ENCODE data around the gene ADAR.
A peak's percentile ranks its signal among the peaks of the same experiment; 100 is the strongest.

Gene ADAR

GRCh38 chr1:154557248-154557938 lies 50.6 kb downstream of the ADAR start:
- no peak for DNase-seq

GRCh38 chr1:154556422-154556821 lies 51.6 kb downstream of the ADAR start:
- DNase-seq, result no peak

GRCh38 chr1:154553056-154554030 lies 54.6 kb downstream of the ADAR start:
- DNase-seq, result no peak

GRCh38 chr1:154552036-154552435 lies 56.0 kb downstream of the ADAR start:
- DNase-seq, result no peak

GRCh38 chr1:154551474-154551873 lies 56.5 kb downstream of the ADAR start:
- no peak for DNase-seq

GRCh38 chr1:154550657-154551056 lies 57.3 kb downstream of the ADAR start:
- DNase-seq, result no peak

GRCh38 chr1:154550070-154550469 lies 57.9 kb downstream of the ADAR start:
- DNase-seq, result no peak

GRCh38 chr1:154549202-154549770 lies 58.7 kb downstream of the ADAR start:
- no peak for DNase-seq

GRCh38 chr1:154548028-154548427 lies 60.0 kb downstream of the ADAR start:
- DNase-seq, result no peak

- no peak for DNase-seq
These were observed 60.8 kb downstream of the ADAR start for GRCh38 chr1:154547105-154547732.

GRCh38 chr1:154546264-154547063 lies 61.5 kb downstream of the ADAR start:
- peak; percentile 52 for DNase-seq

- no peak for DNase-seq
These were observed 66.8 kb downstream of the ADAR start for GRCh38 chr1:154541231-154541630.

GRCh38 chr1:154539486-154540483 lies 68.2 kb downstream of the ADAR start:
- no peak for DNase-seq

GRCh38 chr1:154536570-154536969 lies 71.4 kb downstream of the ADAR start:
- DNase-seq, result no peak

GRCh38 chr1:154533952-154534844 lies 73.8 kb downstream of the ADAR start:
- peak; percentile 16 for DNase-seq

Data from HCEC 1CT (cell line).